ENCODE measurements around the gene UNC13A. TPM values are rescaled to one million over a fixed set of nuclear protein-coding genes. Genes with fewer than 3 reads are reported as not detected.

Gene UNC13A
- total RNA-seq, result under 1 TPM; under 0.01 to 0.34 TPM

GRCh38 chr19:17687857-17688784 lies at the start of gene UNC13A:
Gene UNC13A, minus strand, starts transcription at chr19:17688354. Its CDS starts 155 bp downstream, at chr19:17688199.

GRCh38 chr19:17718947-17719711 lies 31.0 kb upstream of the UNC13A start, which contains the start of gene MAP1S:
Gene MAP1S, plus strand, starts transcription at chr19:17719480. Its CDS starts 23 bp downstream, at chr19:17719503.

GRCh38 chr19:17555480-17555928 lies 132.7 kb downstream of the UNC13A start, which contains the start of gene COLGALT1:
Gene COLGALT1, plus strand, starts transcription at chr19:17555649. Its CDS starts 65 bp downstream, at chr19:17555714.

Other genes with a start within 250 kb of the UNC13A start
- under 1 TPM in 1 of 2 donors, not detected in 1; under 0.01 TPM for gene TMEM221, start 239.7 kb downstream of the UNC13A start, total RNA-seq
- gene NXNL1, start 227.4 kb downstream of the UNC13A start, total RNA-seq, result not detected
- gene SLC27A1, start 217.8 kb downstream of the UNC13A start, total RNA-seq, result 10 to 100 TPM; 16.9 to 21.3 TPM
- gene PGLS, start 176.7 kb downstream of the UNC13A start, total RNA-seq, result 10 to 100 TPM; 50.3 to 59.9 TPM
- gene COLGALT1, start 132.7 kb downstream of the UNC13A start, total RNA-seq, result 10 to 100 TPM; 69.2 to 81.9 TPM
- gene MAP1S, start 31.1 kb upstream of the UNC13A start, total RNA-seq, result 10 to 100 TPM; 15.5 to 25.3 TPM
- 1 to 10 TPM in 1 of 2 donors, under 1 TPM in 1; 1.00 to 1.4 TPM for gene FCHO1, start 63.1 kb upstream of the UNC13A start, total RNA-seq
- under 1 TPM in 1 of 2 donors, not detected in 1; under 0.01 TPM for gene B3GNT3, start 106.8 kb upstream of the UNC13A start, total RNA-seq
- under 1 TPM in 1 of 2 donors, not detected in 1; 0.34 TPM for gene INSL3, start 133.2 kb upstream of the UNC13A start, total RNA-seq
- 1 to 10 TPM; 2.7 to 3.1 TPM for gene JAK3, start 159.6 kb upstream of the UNC13A start, total RNA-seq
- gene RPL18A, start 171.6 kb upstream of the UNC13A start, total RNA-seq, result 100 to 1,000 TPM; 512 to 673 TPM
- gene SLC5A5, start 183.6 kb upstream of the UNC13A start, total RNA-seq, result not detected
- 10 to 100 TPM; 24.8 to 40.6 TPM for gene CCDC124, start 244.7 kb upstream of the UNC13A start, total RNA-seq

Data from melanocyte of skin (primary cell).